ENCODE data around the gene SPAG16. TPM values are rescaled to one million over a fixed set of nuclear protein-coding genes. Genes with fewer than 3 reads are reported as not detected.

SPAG16 gene
- polyA plus RNA-seq, 1 of the 3 experiments (the other 2 are of a cell fraction) = 29.5 TPM

DNA sequence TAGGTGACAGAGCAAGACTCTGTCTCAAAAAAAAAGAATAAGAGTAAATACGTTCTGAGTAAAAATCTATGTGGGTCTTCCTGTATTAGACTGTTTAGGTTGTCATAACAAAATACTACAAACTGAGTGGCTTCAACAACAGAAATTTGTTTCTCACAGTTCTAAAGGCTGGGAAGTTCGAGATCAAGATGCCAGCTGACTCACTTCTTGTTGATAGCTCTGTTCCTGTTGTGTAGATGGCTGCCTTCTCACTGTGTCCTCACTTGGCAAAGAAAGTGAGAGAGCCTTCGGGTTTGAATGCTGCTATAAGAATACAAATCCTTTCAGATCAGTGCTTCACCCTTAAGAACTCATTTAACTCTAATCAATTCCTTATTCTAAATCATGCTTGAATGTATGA is 696.6 kb downstream of the SPAG16 start:
- H3K9ac ChIP-seq = no peak overlapping the region
- WGBS (ENCODE audit: low lambda C conversion rate) = 62% methylated on average over 3 of the region's 3 CpGs
- no peaks in the 10 kb centered on the region for H3K27me3 ChIP-seq (ENCODE audit: insufficient read depth)
- H3K36me3 ChIP-seq (replicated peaks in 1 of 2; ENCODE audit: control insufficient read depth in 1 of 2, insufficient read depth in 2 of 2, low read length in 1 of 2) = no peaks in the 10 kb centered on the region
- H3F3A ChIP-seq (replicated peaks; ENCODE audit: insufficient read depth) = no peaks in the 10 kb centered on the region
- no peak overlapping the region for H3K4me3 ChIP-seq (ENCODE audit: low read depth in 2 of 2, low read length in 1 of 2)
- TF ChIP-seq JUND (IDR thresholded peaks at IDR 0.05) (no peak), ZBTB33 (IDR thresholded peaks at IDR 0.05; ENCODE audit: borderline replicate concordance, low read depth) (no peak), SIN3A (IDR thresholded peaks at IDR 0.05; ENCODE audit: borderline replicate concordance, low read depth, low read length) (no peak), EP300 (IDR thresholded peaks at IDR 0.05; ENCODE audit: borderline replicate concordance in 1 of 2, low read depth in 1 of 2, low read length in 1 of 2) (no peak)
- TF ChIP-seq, protein P1, sequence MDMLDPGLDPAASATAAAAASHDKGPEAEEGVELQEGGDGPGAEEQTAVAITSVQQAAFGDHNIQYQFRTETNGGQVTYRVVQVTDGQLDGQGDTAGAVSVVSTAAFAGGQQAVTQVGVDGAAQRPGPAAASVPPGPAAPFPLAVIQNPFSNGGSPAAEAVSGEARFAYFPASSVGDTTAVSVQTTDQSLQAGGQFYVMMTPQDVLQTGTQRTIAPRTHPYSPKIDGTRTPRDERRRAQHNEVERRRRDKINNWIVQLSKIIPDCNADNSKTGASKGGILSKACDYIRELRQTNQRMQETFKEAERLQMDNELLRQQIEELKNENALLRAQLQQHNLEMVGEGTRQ (IDR thresholded peaks at IDR 0.05; ENCODE audit: borderline replicate concordance, low read depth, low read length) = no peak
- ChIA-PET POLR2A (no interaction called here), CTCF (interaction anchor here (0.7 kb wide), 1 partner anchor 563 kb away, joined by 3 read pairs; no protein-coding TSS in a partner anchor)
- no peak overlapping the region for H3K4me2 ChIP-seq
- no peaks in the 10 kb centered on the region for H4K20me1 ChIP-seq (ENCODE audit: insufficient read depth)
- H3K9me2 ChIP-seq = no peaks in the 10 kb centered on the region
- no peaks in the 10 kb centered on the region for H3K9me3 ChIP-seq
- H2AFZ ChIP-seq (ENCODE audit: low read depth) = peak overlapping the region; percentile 61; the same call in 1 of the 2 replicates
- no peaks in the 10 kb centered on the region for H3K79me2 ChIP-seq (ENCODE audit: insufficient read depth)
- DNase-seq = no peak
- H3K27ac ChIP-seq (ENCODE audit: low read depth in 2 of 2, low read length in 1 of 2) = no peak overlapping the region
- H3K4me1 ChIP-seq (ENCODE audit: control insufficient read depth in 1 of 2, insufficient read depth in 2 of 2, low read depth in 1 of 2, low read length in 1 of 2) = no peaks in the 10 kb centered on the region

GRCh38 chr2:213989207-213989606 is 704.9 kb downstream of the SPAG16 start:
- Histone ChIP-seq H3K4me2 (no peak overlapping the region), H3K27ac (ENCODE audit: low read depth in 2 of 2, low read length in 1 of 2) (no peak overlapping the region), H3K9me3 (no peaks in the 10 kb centered on the region), H2AFZ (ENCODE audit: low read depth) (no peak overlapping the region), H3K27me3 (ENCODE audit: insufficient read depth) (no peaks in the 10 kb centered on the region), H3K36me3 (replicated peaks in 1 of 2; ENCODE audit: control insufficient read depth in 1 of 2, insufficient read depth in 2 of 2, low read length in 1 of 2) (no peaks in the 10 kb centered on the region), H3K9ac (no peak overlapping the region), H3K9me2 (no peaks in the 10 kb centered on the region), H3K4me3 (ENCODE audit: low read depth in 2 of 2, low read length in 1 of 2) (no peak overlapping the region), H3K4me1 (ENCODE audit: control insufficient read depth in 1 of 2, insufficient read depth in 2 of 2, low read depth in 1 of 2, low read length in 1 of 2) (peaks cover 0 to 2% of the 10 kb centered on the region in 2 experiments; a peak in 1 of 4 replicates), H3K79me2 (ENCODE audit: insufficient read depth) (no peaks in the 10 kb centered on the region), H4K20me1 (ENCODE audit: insufficient read depth) (no peaks in the 10 kb centered on the region), H3F3A (replicated peaks; ENCODE audit: insufficient read depth) (no peaks in the 10 kb centered on the region)
- WGBS (ENCODE audit: low lambda C conversion rate) = 95% methylated on average over 3 of the region's 3 CpGs
- POLR2A ChIA-PET = no interaction called here
- CTCF ChIA-PET = no interaction called here
- no peak for TF ChIP-seq TEAD4 (IDR thresholded peaks at IDR 0.05; ENCODE audit: borderline replicate concordance, insufficient read depth)
- no peak for TF ChIP-seq TCF12 (IDR thresholded peaks at IDR 0.05)
- no peak for TF ChIP-seq SIN3A (IDR thresholded peaks at IDR 0.05; ENCODE audit: borderline replicate concordance, low read depth, low read length)
- no peak for TF ChIP-seq POLR2AphosphoS5 (IDR thresholded peaks at IDR 0.05; ENCODE audit: low read depth, low read length)
- no peak for TF ChIP-seq ELF1 (IDR thresholded peaks at IDR 0.05)
- TF ChIP-seq MXI1 (IDR thresholded peaks at IDR 0.05; ENCODE audit: low read depth, low read length) = no peak
- no peak for TF ChIP-seq EP300 (IDR thresholded peaks at IDR 0.05; ENCODE audit: borderline replicate concordance in 1 of 2, low read depth in 1 of 2, low read length in 1 of 2)
- no peak for DNase-seq
